CD14-positive monocyte (primary cell): ENCODE data around the gene SCPEP1. TPM values are rescaled to one million over a fixed set of nuclear protein-coding genes. Genes with fewer than 3 reads are reported as not detected.

Experiments used
- DNase-seq, 3 donors: peaks; one replicate each; pipeline ENCODE4 v3.0.0-alpha.2; 2011 to 2022
- H2AFZ ChIP-seq: 2 replicates; pipeline ENCODE4 v1.6.0; 2012; ENCODE audit warnings: mild to moderate bottlenecking, low read depth, low read length, inconsistent platforms; ENCODE audit not compliant: insufficient read depth, poor library complexity, severe bottlenecking
- H3K27ac ChIP-seq, 2 donors: 1 replicate in 1 of 2; 2 replicates in 1 of 2; pipeline ENCODE4 v1.5.1; 2012 to 2013; ENCODE audit warnings: low read length in 2 of 2, control low read depth in 1 of 2, inconsistent platforms in 1 of 2, low read depth in 1 of 2, mild to moderate bottlenecking in 1 of 2
- H3K27me3 ChIP-seq, 2 donors: one replicate each; pipeline versions ENCODE4 v1.6.0 to v1.6.1; 2011 to 2013; ENCODE audit warnings: low read length in 2 of 2; ENCODE audit not compliant: control insufficient read depth in 2 of 2, insufficient read depth in 2 of 2
- H3K36me3 ChIP-seq, 2 donors: replicated peaks in 1 of 2; 1 replicate in 1 of 2; 2 replicates in 1 of 2; pipeline versions ENCODE4 v1.5.1 to v1.6.1; 2012 to 2013; ENCODE audit warnings: low read length in 2 of 2, control low read depth in 1 of 2, inconsistent platforms in 1 of 2, mild to moderate bottlenecking in 1 of 2; ENCODE audit not compliant: insufficient read depth in 2 of 2, control insufficient read depth in 1 of 2
- H3K4me1 ChIP-seq, 2 donors: 1 replicate in 1 of 2; 2 replicates in 1 of 2; pipeline versions ENCODE4 v1.5.1 to v1.6.1; 2012 to 2013; ENCODE audit warnings: low read length in 2 of 2, control low read depth in 1 of 2, inconsistent platforms in 1 of 2, mild to moderate bottlenecking in 1 of 2, moderate library complexity in 1 of 2; ENCODE audit not compliant: insufficient read depth in 2 of 2, control insufficient read depth in 1 of 2
- H3K4me2 ChIP-seq: replicated peaks from 2 replicates; pipeline ENCODE3; 2012; ENCODE audit warnings: low read length, moderate library complexity, mild to moderate bottlenecking; ENCODE audit not compliant: poor library complexity, severe bottlenecking; ENCODE audit errors: extremely low read depth
- H3K4me3 ChIP-seq, 3 experiments: fragments of 200-600 bp in 1 of 3; sonication (generic) in 1 of 3; replicated peaks in 1 of 3; 1 replicate in 2 of 3; 2 replicates in 1 of 3; pipeline ENCODE4 v1.5.1; 2011 to 2013; ENCODE audit warnings: low read length in 3 of 3, mild to moderate bottlenecking in 3 of 3, control low read depth in 2 of 3, low read depth in 2 of 3, inconsistent platforms in 1 of 3, moderate library complexity in 1 of 3
- H3K79me2 ChIP-seq: 2 replicates; pipeline ENCODE4 v1.6.0; 2012; ENCODE audit warnings: mild to moderate bottlenecking, control low read depth, inconsistent platforms, low read length, moderate library complexity; ENCODE audit not compliant: insufficient read depth
- H3K9ac ChIP-seq: 2 replicates; pipeline ENCODE4 v1.6.0; 2017; ENCODE audit warnings: low read length, mild to moderate bottlenecking; ENCODE audit not compliant: insufficient read depth, poor library complexity, severe bottlenecking
- H3K9me3 ChIP-seq, 2 donors: replicated peaks in 1 of 2; 1 replicate in 1 of 2; 2 replicates in 1 of 2; pipeline versions ENCODE4 v1.5.1 to v1.6.1; 2012 to 2013; ENCODE audit warnings: low read length in 2 of 2, control low read depth in 1 of 2; ENCODE audit not compliant: control insufficient read depth in 1 of 2, insufficient read depth in 1 of 2
- H4K20me1 ChIP-seq: 2 replicates; pipeline ENCODE4 v1.6.0; 2012; ENCODE audit warnings: mild to moderate bottlenecking, low read length, control low read depth, moderate library complexity; ENCODE audit not compliant: insufficient read depth
- H3K27ac Mint-ChIP-seq, 7 donors: one replicate each; pipeline ENCODE4 v1.8.0; 2020; ENCODE audit warnings: mild to moderate bottlenecking in 7 of 7, mixed read lengths in 7 of 7, moderate library complexity in 6 of 7, inconsistent platforms in 2 of 7
- H3K27me3 Mint-ChIP-seq, 3 donors: one replicate each; pipeline ENCODE4 v1.8.0; 2021 to 2022; ENCODE audit warnings: low read depth in 3 of 3, mild to moderate bottlenecking in 3 of 3, mixed read lengths in 3 of 3, moderate library complexity in 3 of 3, inconsistent platforms in 1 of 3
- H3K36me3 Mint-ChIP-seq, 2 donors: one replicate each; pipeline ENCODE4 v1.8.0; 2020; ENCODE audit warnings: mixed read lengths in 2 of 2, inconsistent platforms in 1 of 2, mild to moderate bottlenecking in 1 of 2
- H3K4me1 Mint-ChIP-seq: one replicate; pipeline ENCODE4 v1.8.0; 2020; ENCODE audit warnings: mild to moderate bottlenecking, mixed read lengths
- H3K4me3 Mint-ChIP-seq, 2 donors: one replicate each; pipeline ENCODE4 v1.8.0; 2020; ENCODE audit warnings: mild to moderate bottlenecking in 2 of 2, mixed read lengths in 2 of 2, moderate library complexity in 1 of 2
- H3K9me3 Mint-ChIP-seq, 7 donors: one replicate each; pipeline ENCODE4 v1.8.0; 2020 to 2022; ENCODE audit warnings: mixed read lengths in 7 of 7, mild to moderate bottlenecking in 6 of 7, moderate library complexity in 6 of 7, inconsistent platforms in 2 of 7
- CTCF ChIP-seq: fragments of 200-600 bp; IDR thresholded peaks from one replicate; pipeline ENCODE4 v1.8.0; 2022; ENCODE audit warnings: antibody characterized with exemption, mild to moderate bottlenecking
- WGBS: methylation state at CpG from one replicate; pipeline ENCODE4 v1.1.5; 2013; ENCODE audit warnings: missing lambda C conversion rate; ENCODE audit not compliant: insufficient coverage; 5-methylcytosine and 5-hydroxymethylcytosine counted together
- intact Hi-C, 2 donors: fragments of 100-400 bp; cut with micrococcal nuclease; formaldehyde crosslinking; loops; one replicate each; pipeline versions ENCODE4 v1.15.0 to v1.15.1; 2023
- polyA plus RNA-seq, 3 donors: library from polyadenylated mRNA; depleted of rRNA in 1 of 3; unstranded in 2 of 3; stranded (reverse) in 1 of 3; fragments of 300-500 nt in 2 of 3; fragments of >200 nt in 1 of 3; fragmentation: Illumina TruSeq in 2 of 3; gene quantifications; 1 replicate in 2 of 3; 2 replicates in 1 of 3; pipeline ENCODE4 v1.2.3, GENCODE V29; 2012 to 2021

The SCPEP1 gene
- polyA plus RNA-seq, 3 donors: 373 to 451 (median 426) TPM

GRCh38 chr17:56934280-56934679 is 43.7 kb upstream of the SCPEP1 start:
- Histone ChIP-seq H3K9ac (no peak overlapping the region), H4K20me1 (no peaks in the 10 kb centered on the region), H3K36me3 (peaks cover 25 to 51% of the 10 kb centered on the region in 2 donors), H3K27ac (no peak overlapping the region), H2AFZ (no peak overlapping the region), H3K4me3 (no peak overlapping the region), H3K4me2 (no peak overlapping the region), H3K4me1 (no peaks in the 10 kb centered on the region), H3K79me2 (no peaks in the 10 kb centered on the region), H3K9me3 (peaks cover 0 to 19% of the 10 kb centered on the region in 2 donors), H3K27me3 (no peaks in the 10 kb centered on the region)
- peaks cover 0 to 3% (median 0%) of the 10 kb centered on the region in 3 donors for H3K27me3 Mint-ChIP-seq
- no peak for DNase-seq
- no peak overlapping the region for H3K27ac Mint-ChIP-seq
- WGBS: no CpG with 5 or more reads among the region's 4 CpGs
- intact Hi-C loops: no loop called here
- no peak overlapping the region for H3K4me3 Mint-ChIP-seq
- no peaks in the 10 kb centered on the region for H3K4me1 Mint-ChIP-seq
- peaks cover 35 to 58% of the 10 kb centered on the region in 2 donors for H3K36me3 Mint-ChIP-seq
- H3K9me3 Mint-ChIP-seq: peaks cover 2 to 22% (median 19%) of the 10 kb centered on the region in 7 donors
- no peak for TF ChIP-seq CTCF

- H3K36me3 Mint-ChIP-seq: peaks cover 36 to 63% of the 10 kb centered on the region in 2 donors
- TF ChIP-seq CTCF: no peak
- H3K4me1 ChIP-seq: no peaks in the 10 kb centered on the region
- peaks cover 0 to 3% (median 0%) of the 10 kb centered on the region in 3 donors for H3K27me3 Mint-ChIP-seq
- no peaks in the 10 kb centered on the region for H3K79me2 ChIP-seq
- no peak overlapping the region for H3K27ac ChIP-seq
- H3K9ac ChIP-seq: no peak overlapping the region
- peaks cover 0 to 8% of the 10 kb centered on the region in 2 donors for H3K9me3 ChIP-seq
- peaks cover 7% of the 10 kb centered on the region for H4K20me1 ChIP-seq
- intact Hi-C loops: loop anchor here in 1 of 2 donors (5.0 kb wide), 1 partner anchor 33 kb away; no protein-coding TSS in a partner anchor
- no peak overlapping the region for H3K4me3 ChIP-seq
- H2AFZ ChIP-seq: no peak overlapping the region
- WGBS: 95% methylated on average over 2 of the region's 3 CpGs
- no peak overlapping the region for H3K4me2 ChIP-seq
- H3K27me3 ChIP-seq: no peaks in the 10 kb centered on the region
- peaks cover 25 to 56% of the 10 kb centered on the region in 2 donors for H3K36me3 ChIP-seq
- no peak for DNase-seq
- H3K9me3 Mint-ChIP-seq: peaks cover 0 to 17% (median 12%) of the 10 kb centered on the region in 7 donors
- peaks cover 2% of the 10 kb centered on the region for H3K4me1 Mint-ChIP-seq
- H3K27ac Mint-ChIP-seq: no peak overlapping the region
- H3K4me3 Mint-ChIP-seq: no peak overlapping the region
These were observed 42.5 kb upstream of the SCPEP1 start for GRCh38 chr17:56935461-56935860.
